ENCODE results near the gene ANKS1B. TPM values are rescaled to one million over a fixed set of nuclear protein-coding genes. Genes with fewer than 3 reads are reported as not detected.
A peak's percentile ranks its signal among the peaks of the same experiment; 100 is the strongest.

ANKS1B gene
- total RNA-seq, 1 experiment from 2014 or later: not detected

- DNase-seq (ENCODE audit: low spot score): no peak
- in situ Hi-C loops (cut with HindIII; ENCODE audit: low sequenced_read_pairs): no loop called here
Measured at GRCh38 chr12:99138393-99138792, 846.3 kb downstream of the ANKS1B start.

DNA sequence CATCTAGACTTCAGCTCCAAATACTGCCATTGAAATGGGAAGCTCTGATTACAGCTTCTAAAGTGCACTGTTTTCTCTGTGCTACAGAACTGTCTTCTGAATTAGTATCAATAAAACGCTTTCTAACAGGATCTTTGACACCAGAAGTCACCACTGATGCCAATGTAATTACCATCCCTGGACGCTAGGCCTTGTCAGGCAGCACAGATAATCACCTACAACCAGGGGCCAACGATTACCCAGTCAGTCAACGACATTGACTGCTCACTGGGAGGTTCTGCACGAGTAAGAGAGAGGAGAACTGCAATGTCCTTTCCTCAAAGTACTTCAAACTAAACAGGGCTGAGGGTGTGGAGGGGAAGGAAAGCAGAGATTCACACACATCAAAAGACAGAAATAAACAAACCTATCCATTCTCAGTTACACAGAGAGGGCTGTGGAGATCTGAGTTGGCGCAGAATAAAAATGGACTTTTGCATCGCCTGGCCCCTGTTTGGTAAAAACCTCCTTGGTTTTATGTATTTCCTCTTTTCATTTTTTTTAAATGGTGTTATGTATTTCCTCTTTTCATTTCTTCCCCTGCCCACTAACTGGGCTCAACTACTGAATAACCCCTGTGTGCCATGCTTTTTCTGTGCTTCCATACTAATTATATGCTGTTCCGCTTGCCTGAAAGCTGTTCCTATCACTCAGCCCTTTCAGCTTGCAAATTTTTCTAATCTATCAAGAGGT, 847.4 kb downstream of the ANKS1B start:
- in situ Hi-C loops (cut with HindIII; ENCODE audit: low sequenced_read_pairs): no loop called here
- DNase-seq (ENCODE audit: low spot score): peak; percentile 3

DNA sequence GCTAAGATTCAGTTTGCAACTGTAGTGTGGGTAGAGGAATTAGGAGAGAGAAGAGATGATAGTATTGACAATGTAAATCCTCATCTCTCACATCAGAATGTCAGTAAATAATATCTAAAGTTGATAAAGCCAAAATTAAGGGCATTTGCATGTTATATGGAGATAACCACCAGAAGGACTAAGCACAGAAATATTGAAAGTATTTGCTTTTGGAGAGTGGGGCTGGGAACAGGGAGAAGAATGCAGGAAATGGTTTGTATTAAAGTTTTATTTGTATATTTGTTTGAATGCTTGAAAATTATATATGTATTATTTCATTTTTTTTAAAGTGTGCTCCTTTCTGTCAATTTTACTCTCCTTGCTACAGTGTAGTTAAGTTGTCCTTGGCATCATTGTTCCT, 848.2 kb downstream of the ANKS1B start:
- in situ Hi-C loops (cut with HindIII; ENCODE audit: low sequenced_read_pairs): no loop called here
- DNase-seq (ENCODE audit: low spot score): no peak

GRCh38 chr12:99135376-99135775, 849.4 kb downstream of the ANKS1B start:
- in situ Hi-C loops (cut with HindIII; ENCODE audit: low sequenced_read_pairs): no loop called here
- DNase-seq (ENCODE audit: low spot score): peak; percentile 2

DNA sequence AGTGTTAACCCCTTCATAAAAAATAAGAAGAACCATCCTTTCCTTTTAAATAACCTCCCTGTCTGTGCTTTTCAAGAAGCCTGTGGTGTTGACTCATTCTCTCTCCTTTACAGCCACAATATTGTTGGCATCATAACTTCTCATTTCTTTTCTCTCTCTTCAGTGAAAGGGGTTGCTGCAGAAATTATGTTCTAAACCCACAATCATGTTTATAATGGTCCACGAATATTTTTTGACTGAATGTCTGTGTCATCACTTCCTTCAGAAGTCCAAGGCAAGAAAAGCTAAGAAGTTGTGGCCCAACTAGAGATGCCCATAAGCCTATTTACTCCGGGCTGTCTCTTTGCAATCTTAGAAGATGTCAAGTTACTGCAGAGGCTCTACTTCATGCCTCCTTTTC, 851.3 kb downstream of the ANKS1B start:
- DNase-seq (ENCODE audit: low spot score): no peak
- in situ Hi-C loops (cut with HindIII; ENCODE audit: low sequenced_read_pairs): no loop called here

DNA sequence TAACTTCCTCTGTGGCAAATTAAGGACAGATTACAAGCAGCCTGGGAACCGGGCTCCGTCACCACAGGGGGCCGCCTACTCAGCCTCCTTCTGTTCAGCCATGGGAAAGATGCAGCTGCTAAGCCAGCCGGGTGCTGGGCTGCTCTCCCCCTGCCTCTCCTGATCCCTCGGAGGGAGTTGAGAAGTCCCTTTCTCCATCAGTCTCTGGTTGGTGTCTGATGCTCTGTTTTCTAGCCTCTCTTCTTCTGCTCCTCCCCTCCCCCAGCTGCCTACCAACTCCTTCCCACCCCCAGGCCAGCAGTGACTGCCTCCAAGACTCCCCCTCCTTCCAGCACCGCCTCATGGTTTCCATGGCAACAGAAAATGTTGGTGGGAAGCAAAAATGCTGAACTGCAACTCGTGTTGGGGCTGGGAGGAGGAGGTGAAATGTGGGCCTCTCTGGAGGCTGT, 853.0 kb downstream of the ANKS1B start:
- DNase-seq (ENCODE audit: low spot score): peak; percentile 73
- in situ Hi-C loops (cut with HindIII; ENCODE audit: low sequenced_read_pairs): no loop called here

GRCh38 chr12:99130808-99131553, 853.8 kb downstream of the ANKS1B start:
- DNase-seq (ENCODE audit: low spot score): no peak
- in situ Hi-C loops (cut with HindIII; ENCODE audit: low sequenced_read_pairs): no loop called here

DNA sequence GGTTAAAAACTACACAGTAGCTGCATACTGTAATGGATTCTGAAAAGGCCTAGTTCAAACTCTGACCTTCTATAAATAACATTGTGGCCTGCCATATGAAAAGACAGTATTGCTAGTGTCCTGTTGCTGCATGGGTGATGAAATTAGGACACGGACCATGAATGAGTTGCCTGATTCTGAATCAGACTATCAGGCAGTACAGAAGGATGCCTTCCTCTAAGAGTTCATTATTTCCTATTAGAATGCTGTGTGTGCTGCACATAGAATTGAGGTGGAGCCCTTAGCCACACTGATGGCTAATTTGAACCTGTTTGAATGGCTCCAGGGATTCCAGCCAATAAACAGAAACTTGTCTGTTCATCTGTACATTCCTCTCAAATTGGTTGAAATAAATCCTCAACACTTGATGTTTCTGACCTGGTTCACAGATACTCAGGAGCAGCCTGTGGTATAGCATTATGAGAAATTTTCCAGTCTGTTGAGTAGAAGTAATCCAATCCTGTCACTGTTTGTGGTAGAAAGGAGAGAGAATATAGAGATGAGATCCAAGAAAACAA, 856.4 kb downstream of the ANKS1B start:
- no peak for DNase-seq (ENCODE audit: low spot score)
- in situ Hi-C loops (cut with HindIII; ENCODE audit: low sequenced_read_pairs): no loop called here

DNA sequence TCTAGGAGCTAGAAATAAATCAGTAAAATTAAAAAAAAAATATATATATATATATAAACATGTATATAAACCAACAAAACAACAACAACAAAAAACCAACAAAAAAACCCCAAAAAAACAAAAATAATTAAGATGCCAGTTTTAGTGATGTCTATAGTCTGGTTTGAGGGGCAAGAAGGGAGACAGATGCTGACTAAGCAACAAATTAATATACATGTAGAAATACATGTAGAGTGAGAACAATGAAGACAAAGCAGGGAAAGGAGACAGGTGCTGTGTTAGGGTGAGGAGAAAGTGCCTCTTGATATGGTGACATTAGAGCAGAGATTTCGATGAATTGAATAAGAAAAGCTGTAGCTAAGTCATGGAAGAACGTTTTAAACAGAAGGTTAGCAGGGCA, 861.8 kb downstream of the ANKS1B start:
- DNase-seq (ENCODE audit: low spot score): no peak
- in situ Hi-C loops (cut with HindIII; ENCODE audit: low sequenced_read_pairs): no loop called here

DNA sequence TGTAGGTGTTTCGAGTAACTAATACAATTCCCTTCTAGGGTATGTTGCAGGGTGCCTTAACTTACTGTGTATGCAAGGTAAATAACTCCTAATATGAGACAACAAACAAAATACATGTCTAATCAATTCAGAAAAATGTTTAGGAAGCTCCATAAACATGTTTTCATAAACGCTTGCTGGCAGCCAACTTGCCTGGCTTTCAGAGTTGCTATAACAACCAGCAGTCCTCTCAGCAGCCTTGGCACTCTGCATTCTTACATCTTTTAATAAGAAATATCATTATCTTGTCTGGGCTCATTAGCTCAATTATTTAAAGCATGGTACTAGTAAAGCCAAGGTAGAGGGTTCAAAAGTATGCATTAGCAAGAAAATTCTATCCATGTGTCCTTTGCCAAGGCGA, 862.2 kb downstream of the ANKS1B start:
- in situ Hi-C loops (cut with HindIII; ENCODE audit: low sequenced_read_pairs): no loop called here
- DNase-seq (ENCODE audit: low spot score): peak; percentile 51

DNA sequence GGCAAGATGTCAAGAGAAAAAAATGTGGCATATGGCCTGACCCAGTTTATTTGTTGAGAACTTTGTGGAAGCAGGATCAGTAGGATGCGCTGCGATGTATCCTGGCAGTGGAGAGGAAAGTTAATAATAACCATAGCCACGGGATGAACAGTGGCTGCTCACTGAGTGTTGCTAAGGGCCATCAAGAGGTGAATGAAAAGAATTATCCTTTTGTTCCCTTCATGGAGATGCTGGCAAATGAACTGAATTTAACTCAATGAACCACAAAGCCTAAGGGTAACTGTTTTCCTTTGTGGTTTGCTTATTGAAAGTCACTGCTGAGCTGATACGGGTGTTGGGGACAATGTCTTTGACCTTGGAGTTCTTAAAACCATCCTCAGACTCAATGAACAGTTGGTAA, 863.2 kb downstream of the ANKS1B start:
- in situ Hi-C loops (cut with HindIII; ENCODE audit: low sequenced_read_pairs): no loop called here
- peak; percentile 67 for DNase-seq (ENCODE audit: low spot score)

DNA sequence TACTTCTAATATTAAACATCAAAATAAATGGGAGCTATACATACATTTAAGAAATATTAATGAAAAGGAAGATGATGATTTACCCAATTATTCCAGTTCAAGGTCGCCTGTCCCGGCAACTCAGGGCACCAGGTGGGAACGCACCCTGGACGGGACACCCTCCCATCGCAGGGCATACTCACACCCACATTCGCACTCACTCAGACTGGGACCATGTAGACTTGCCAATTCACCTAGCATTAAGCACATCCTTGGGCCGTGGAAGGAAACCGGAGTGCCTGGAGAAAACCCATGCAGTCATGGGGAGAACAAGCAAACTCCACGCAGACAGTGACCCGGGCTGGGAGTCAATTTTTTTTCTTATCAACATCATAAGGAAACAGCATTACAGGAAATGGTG, 864.8 kb downstream of the ANKS1B start:
- in situ Hi-C loops (cut with HindIII; ENCODE audit: low sequenced_read_pairs): no loop called here
- no peak for DNase-seq (ENCODE audit: low spot score)

- in situ Hi-C loops (cut with HindIII; ENCODE audit: low sequenced_read_pairs): no loop called here
- no peak for DNase-seq (ENCODE audit: low spot score)
Measured at GRCh38 chr12:99119449-99119848, 865.3 kb downstream of the ANKS1B start.

DNA sequence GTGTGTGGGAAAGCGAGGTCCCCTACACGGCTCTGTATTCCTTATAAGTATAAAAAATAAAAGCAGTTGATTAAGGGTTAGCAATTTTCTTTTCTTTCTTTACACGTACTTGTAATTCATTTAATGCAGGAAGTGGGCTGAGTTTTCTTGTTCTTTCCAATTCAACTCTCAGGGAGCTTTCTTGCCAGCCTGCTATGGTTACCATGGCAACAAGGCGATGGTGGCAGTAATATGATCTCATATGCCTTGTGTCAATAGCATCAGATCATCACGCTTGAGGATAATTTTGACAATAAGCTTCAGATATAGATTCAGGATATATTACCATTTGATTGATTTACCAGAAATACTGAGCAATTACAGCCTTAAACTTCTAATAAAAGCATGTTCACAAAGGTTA, 873.1 kb downstream of the ANKS1B start:
- in situ Hi-C loops (cut with HindIII; ENCODE audit: low sequenced_read_pairs): no loop called here

GRCh38 chr12:99110868-99111267, 873.9 kb downstream of the ANKS1B start:
- in situ Hi-C loops (cut with HindIII; ENCODE audit: low sequenced_read_pairs): no loop called here
- DNase-seq (ENCODE audit: low spot score): no peak

More for the DNA sequence above, 873.1 kb downstream of the ANKS1B start:
- DNase-seq (ENCODE audit: low spot score): peak; percentile 65

DNA sequence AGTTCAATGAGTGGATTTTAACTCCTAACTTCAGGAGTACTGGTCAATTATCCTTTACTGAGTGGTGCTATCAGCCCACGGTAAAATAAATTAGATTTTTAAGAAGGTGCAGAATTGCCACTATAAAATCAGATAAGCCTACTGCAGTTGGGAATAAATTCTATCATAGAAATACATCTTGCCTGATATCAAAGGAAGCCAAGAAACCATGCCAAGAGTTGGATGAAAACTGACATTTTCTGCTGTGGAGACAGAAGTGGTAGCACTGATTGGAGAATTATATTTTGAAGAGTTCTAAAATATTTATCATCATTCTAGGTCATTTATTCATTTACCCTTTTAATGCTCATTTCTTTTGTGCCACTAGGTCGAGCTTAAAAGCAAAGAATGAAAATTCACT, 874.5 kb downstream of the ANKS1B start:
- in situ Hi-C loops (cut with HindIII; ENCODE audit: low sequenced_read_pairs): no loop called here
- peak; percentile 69 for DNase-seq (ENCODE audit: low spot score)

- in situ Hi-C loops (cut with HindIII; ENCODE audit: low sequenced_read_pairs): no loop called here
- DNase-seq (ENCODE audit: low spot score): no peak
Measured at GRCh38 chr12:99108924-99109323, 875.8 kb downstream of the ANKS1B start.

DNA sequence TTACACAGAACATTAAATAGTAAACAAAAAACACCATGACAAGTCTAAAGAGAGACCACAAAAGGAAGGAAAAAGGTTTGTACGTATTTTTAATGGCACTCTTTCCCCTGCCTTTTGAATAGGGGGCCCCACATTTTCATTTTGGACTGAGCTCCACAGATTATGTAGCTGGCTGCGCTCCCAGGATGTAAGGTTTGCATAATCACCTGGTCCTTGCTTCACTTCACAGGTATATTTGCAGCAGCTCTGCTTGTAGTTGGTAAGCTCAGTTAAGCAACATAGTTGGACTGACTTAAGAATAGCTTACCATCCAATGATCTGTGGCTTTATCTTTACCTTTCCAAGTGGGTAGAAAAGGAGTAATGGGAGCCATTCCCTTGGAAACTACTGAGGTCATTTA, 885.0 kb downstream of the ANKS1B start:
- DNase-seq (ENCODE audit: low spot score): no peak
- in situ Hi-C loops (cut with HindIII; ENCODE audit: low sequenced_read_pairs): no loop called here

DNA sequence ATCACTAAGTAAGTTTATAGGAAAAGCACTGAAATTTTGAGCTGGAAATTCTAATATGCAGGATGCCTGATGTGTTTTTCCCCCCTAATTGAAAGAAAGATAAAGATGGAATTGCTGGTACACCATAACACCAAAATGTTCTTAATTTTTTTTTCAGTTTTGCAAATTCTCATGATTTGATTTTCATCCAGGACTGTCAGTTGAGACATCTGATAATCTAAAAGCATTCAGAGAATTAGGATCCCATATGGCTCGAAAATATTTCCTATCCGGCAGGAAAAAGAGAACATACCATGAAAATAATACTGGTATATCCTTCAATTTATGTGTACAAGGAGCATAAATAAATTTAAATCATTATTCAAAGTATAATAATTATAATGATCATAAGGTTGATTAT, 887.6 kb downstream of the ANKS1B start:
- peak; percentile 59 for DNase-seq (ENCODE audit: low spot score)
- in situ Hi-C loops (cut with HindIII; ENCODE audit: low sequenced_read_pairs): no loop called here

GRCh38 chr12:99093166-99093565, 891.6 kb downstream of the ANKS1B start:
- peak; percentile 23 for DNase-seq (ENCODE audit: low spot score)

More at GRCh38 chr12:99093166-99093565, 891.6 kb downstream of the ANKS1B start:
- in situ Hi-C loops (cut with HindIII; ENCODE audit: low sequenced_read_pairs): no loop called here
